Ishikawa (cell line): ENCODE results near the gene TSEN34.

Source experiments
- CEBPB ChIP-seq: IDR thresholded peaks from 2 replicates; pipeline ENCODE4 v1.6.1; 2012
- CREB1 ChIP-seq: IDR thresholded peaks from 2 replicates; pipeline ENCODE4 v1.6.1; 2012; ENCODE audit warnings: low read depth
- EGR1 ChIP-seq: IDR thresholded peaks from 2 replicates; pipeline ENCODE4 v1.6.1; 2012
- EP300 ChIP-seq: IDR thresholded peaks from 2 replicates; pipeline ENCODE4 v1.6.1; 2012; ENCODE audit warnings: borderline replicate concordance
- FOXM1 ChIP-seq: IDR thresholded peaks from 2 replicates; pipeline ENCODE4 v1.6.1; 2012; ENCODE audit warnings: low read depth, borderline replicate concordance
- NFIC ChIP-seq: IDR thresholded peaks from 2 replicates; pipeline ENCODE4 v1.6.1; 2012
- RAD21 ChIP-seq: IDR thresholded peaks from 2 replicates; pipeline ENCODE4 v1.6.1; 2012; ENCODE audit warnings: low read depth
- TAF1 ChIP-seq: IDR thresholded peaks from 2 replicates; pipeline ENCODE4 v1.6.1; 2012; ENCODE audit warnings: low read depth, mild to moderate bottlenecking
- TCF12 ChIP-seq: IDR thresholded peaks from 2 replicates; pipeline ENCODE4 v1.6.1; 2012; ENCODE audit warnings: low read depth
- TEAD4 ChIP-seq: IDR thresholded peaks from 2 replicates; pipeline ENCODE4 v1.6.1; 2012
- YY1 ChIP-seq: IDR thresholded peaks from 2 replicates; pipeline ENCODE4 v1.6.1; 2012; ENCODE audit warnings: low read depth
- ZBTB7A ChIP-seq: IDR thresholded peaks from 2 replicates; pipeline ENCODE4 v1.6.1; 2012; ENCODE audit warnings: low read depth
- TF ChIP-seq, protein P1 (sequence below): IDR thresholded peaks from 2 replicates; pipeline ENCODE4 v1.6.1; 2012; ENCODE audit warnings: low read depth, mild to moderate bottlenecking
- TF ChIP-seq, protein P2 (sequence below): IDR thresholded peaks from 2 replicates; pipeline ENCODE4 v1.6.1; 2012
- TF ChIP-seq, protein P3 (sequence below): IDR thresholded peaks from 2 replicates; pipeline ENCODE4 v1.6.1; 2012

The TSEN34 gene

DNA sequence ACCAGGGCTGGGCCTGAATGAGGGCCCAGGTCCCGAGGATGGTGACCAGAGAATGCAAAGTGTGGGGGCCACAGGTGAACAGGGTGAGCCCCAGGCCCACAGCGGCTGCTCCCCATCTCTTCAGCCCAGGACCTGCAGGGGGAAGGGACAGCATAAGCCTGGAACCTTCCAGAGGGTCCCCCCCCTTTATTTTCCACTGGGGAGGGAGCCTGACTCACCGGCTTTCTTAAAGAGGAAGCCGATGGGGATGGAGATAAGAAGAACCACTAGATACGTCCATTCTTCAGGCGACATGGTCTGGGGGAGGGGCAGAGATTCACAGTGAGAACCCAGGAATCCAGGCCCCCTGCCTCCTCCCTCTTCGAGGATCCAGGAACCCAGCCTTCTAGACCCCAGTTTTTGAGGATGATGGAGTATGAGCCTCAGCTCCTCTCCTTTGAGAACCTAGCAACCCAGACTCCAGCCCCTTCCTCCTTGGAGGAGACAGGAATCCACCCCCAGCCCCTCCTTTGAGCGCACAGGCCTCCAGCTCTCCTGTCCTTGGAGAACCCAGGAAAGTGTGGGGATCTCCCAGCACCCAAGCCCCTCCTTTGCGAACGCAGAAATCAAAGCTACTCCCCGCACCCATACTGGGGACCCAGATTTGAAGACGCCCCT is 2.8 kb upstream of the TSEN34 start:
- no peak for TF ChIP-seq CREB1
- TF ChIP-seq ZBTB7A, result no peak
- no peak for TF ChIP-seq TEAD4
- TF ChIP-seq, protein P1, sequence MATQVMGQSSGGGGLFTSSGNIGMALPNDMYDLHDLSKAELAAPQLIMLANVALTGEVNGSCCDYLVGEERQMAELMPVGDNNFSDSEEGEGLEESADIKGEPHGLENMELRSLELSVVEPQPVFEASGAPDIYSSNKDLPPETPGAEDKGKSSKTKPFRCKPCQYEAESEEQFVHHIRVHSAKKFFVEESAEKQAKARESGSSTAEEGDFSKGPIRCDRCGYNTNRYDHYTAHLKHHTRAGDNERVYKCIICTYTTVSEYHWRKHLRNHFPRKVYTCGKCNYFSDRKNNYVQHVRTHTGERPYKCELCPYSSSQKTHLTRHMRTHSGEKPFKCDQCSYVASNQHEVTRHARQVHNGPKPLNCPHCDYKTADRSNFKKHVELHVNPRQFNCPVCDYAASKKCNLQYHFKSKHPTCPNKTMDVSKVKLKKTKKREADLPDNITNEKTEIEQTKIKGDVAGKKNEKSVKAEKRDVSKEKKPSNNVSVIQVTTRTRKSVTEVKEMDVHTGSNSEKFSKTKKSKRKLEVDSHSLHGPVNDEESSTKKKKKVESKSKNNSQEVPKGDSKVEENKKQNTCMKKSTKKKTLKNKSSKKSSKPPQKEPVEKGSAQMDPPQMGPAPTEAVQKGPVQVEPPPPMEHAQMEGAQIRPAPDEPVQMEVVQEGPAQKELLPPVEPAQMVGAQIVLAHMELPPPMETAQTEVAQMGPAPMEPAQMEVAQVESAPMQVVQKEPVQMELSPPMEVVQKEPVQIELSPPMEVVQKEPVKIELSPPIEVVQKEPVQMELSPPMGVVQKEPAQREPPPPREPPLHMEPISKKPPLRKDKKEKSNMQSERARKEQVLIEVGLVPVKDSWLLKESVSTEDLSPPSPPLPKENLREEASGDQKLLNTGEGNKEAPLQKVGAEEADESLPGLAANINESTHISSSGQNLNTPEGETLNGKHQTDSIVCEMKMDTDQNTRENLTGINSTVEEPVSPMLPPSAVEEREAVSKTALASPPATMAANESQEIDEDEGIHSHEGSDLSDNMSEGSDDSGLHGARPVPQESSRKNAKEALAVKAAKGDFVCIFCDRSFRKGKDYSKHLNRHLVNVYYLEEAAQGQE, result no peak
- TF ChIP-seq NFIC, result no peak
- TF ChIP-seq CEBPB, result no peak
- TF ChIP-seq, protein P2, sequence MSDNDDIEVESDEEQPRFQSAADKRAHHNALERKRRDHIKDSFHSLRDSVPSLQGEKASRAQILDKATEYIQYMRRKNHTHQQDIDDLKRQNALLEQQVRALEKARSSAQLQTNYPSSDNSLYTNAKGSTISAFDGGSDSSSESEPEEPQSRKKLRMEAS, result no peak
- TF ChIP-seq YY1, result no peak
- no peak for TF ChIP-seq RAD21

DNA sequence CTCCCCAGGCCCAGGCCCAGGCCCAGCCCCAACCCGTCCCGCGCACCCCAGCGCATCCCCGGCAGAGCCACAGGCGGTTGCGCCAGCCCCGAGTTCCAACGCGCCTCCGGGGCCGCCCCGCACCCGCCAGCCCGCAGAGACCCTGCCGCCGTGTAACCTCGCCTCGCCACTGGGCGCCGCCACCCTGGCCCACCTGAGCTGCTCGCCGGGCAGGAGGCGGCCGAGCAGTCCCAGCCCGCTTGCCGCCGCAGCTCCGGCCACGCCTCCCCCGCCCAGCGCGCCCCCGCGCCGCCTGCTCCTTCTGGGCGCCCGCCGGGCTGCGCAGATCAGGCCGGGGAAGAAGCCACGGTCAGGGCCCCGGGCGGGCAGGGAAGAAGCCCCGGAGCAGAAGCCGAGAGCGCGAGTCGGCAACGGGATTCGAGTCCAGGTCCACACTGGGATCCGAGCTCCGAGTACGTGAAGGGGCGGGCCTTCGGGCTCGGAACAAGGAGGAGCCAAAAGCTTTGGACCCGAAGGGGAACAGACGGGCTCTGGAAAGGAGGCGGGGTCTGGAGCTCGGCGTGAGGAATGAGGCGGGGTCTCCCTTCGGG is 1.9 kb upstream of the TSEN34 start, which contains the start of gene MBOAT7:
Gene MBOAT7 (minus strand): TSS at position 436 of the 590 bp plus-strand sequence. CDS start 1,072 bp downstream, outside the sequence.
- TF ChIP-seq, protein P2, result no peak; the same call in 1 of the 2 replicates
- no peak for TF ChIP-seq NFIC
- TF ChIP-seq TAF1, result peak; percentile 45; the same call in 1 of the 2 replicates
- no peak; the same call in 1 of the 2 replicates for TF ChIP-seq TCF12
- no peak for TF ChIP-seq EP300
- TF ChIP-seq FOXM1, result no peak
- TF ChIP-seq CREB1, result no peak
- no peak for TF ChIP-seq TEAD4
- TF ChIP-seq, protein P3, sequence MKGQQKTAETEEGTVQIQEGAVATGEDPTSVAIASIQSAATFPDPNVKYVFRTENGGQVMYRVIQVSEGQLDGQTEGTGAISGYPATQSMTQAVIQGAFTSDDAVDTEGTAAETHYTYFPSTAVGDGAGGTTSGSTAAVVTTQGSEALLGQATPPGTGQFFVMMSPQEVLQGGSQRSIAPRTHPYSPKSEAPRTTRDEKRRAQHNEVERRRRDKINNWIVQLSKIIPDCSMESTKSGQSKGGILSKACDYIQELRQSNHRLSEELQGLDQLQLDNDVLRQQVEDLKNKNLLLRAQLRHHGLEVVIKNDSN, result no peak
- 0 out of 2 replicates have a peak, but pooled peaks have one; percentile 22 for TF ChIP-seq ZBTB7A
- no peak for TF ChIP-seq CEBPB
- no peak for TF ChIP-seq YY1
- no peak for TF ChIP-seq RAD21
- TF ChIP-seq EGR1, result peak; percentile 41
- TF ChIP-seq, protein P1, result no peak

DNA sequence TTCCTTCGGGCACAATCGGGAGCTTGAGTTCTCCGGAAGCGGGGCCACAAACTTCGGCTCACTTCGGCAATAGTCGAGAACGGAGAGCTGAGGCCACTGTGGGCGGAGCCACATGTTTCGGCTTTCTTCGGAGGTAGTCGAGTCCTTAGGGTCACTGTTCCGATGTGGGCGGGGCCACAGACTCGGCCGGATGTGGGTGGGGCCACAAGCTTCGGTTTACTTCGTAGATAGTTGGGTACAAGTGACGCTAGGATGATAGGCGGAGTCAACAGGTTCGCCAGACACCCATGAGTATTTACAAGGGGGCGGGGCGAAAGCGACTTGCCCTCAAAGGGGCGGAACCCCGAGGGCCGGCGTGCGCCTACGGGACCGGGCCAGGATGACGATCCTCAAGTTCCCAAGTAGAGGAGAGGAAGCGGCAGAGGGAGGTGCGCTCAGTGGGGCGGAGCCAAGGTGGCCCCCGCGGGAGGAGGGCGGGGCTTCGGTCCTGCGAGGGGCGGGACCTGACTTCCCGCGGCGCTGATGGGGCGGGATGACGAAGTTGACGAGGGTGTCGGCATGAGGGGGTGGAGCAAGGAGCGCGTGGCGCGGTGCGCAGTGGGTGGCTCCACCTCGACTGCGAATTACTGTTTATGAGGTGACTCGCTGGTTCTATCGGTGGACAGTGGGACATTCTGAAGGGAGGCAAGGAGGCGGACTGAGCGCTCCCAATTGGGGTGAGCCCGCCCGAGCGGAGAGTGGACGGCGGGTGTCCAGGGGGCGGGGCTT is 1.2 kb upstream of the TSEN34 start:
- TF ChIP-seq, protein P2, result peak; percentile 86
- TF ChIP-seq ZBTB7A, result no peak
- 0 out of 2 replicates have a peak, but pooled peaks have one; percentile 27 for TF ChIP-seq TAF1
- TF ChIP-seq, protein P3, result peak; percentile 16; the same call in 1 of the 2 replicates
- TF ChIP-seq TCF12, result no peak
- no peak for TF ChIP-seq RAD21
- peak; percentile 13; the same call in 1 of the 2 replicates for TF ChIP-seq EGR1
- peak; percentile 52; the same call in 1 of the 2 replicates for TF ChIP-seq CREB1
- TF ChIP-seq NFIC, result no peak
- no peak for TF ChIP-seq YY1

DNA sequence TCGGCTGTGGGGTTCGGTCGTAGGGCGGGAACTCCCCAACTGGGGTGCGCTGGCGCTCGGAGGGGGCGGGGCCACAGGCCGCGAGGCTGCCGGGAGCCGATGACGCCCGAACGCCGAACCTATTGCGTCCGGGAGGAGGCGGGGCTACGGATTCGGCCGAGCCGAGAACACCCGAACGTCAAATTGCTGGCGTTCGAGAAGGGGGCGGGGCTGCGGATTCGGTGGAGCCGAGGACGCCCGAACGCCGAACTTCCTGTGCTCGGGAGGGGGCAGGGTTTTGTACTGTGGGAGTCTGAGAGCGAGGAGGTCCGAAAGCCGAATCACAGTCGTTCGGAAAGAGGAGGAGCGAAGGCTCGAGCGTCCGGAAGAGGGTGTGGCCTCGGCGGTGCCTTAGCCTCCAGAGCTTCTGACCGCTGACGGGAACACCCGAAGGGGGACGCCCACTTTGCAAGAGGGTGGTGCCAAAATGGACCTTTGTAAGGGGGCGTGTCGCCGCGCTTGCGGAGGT is 551 bp upstream of the TSEN34 start:
- TF ChIP-seq CREB1 (peak; percentile 66), TCF12 (no peak)
